H9 (cell line): ENCODE results near the gene KIZ. TPM values are rescaled to one million over a fixed set of nuclear protein-coding genes. Genes with fewer than 3 reads are reported as not detected.

Source experiments
- DNase-seq: peaks from one replicate; pipeline ENCODE4 v3.0.0-alpha.2; 2017
- H2AFZ ChIP-seq: one replicate; pipeline ENCODE4 v1.6.1; 2013; ENCODE audit warnings: mild to moderate bottlenecking, low read length, control low read depth, moderate library complexity
- H2AK5ac ChIP-seq: 2 replicates; pipeline ENCODE4 v1.6.1; 2013; ENCODE audit warnings: low read length, control low read depth, mixed read lengths; ENCODE audit not compliant: insufficient read length
- H2BK120ac ChIP-seq: one replicate; pipeline ENCODE4 v1.6.1; 2013; ENCODE audit warnings: low read depth, mild to moderate bottlenecking, low read length, control low read depth, inconsistent platforms; ENCODE audit not compliant: poor library complexity, severe bottlenecking
- H2BK12ac ChIP-seq: 2 replicates; pipeline ENCODE4 v1.6.1; 2013; ENCODE audit warnings: low read length, control low read depth, mixed read lengths, low read depth; ENCODE audit not compliant: insufficient read length
- H2BK15ac ChIP-seq: 2 replicates; pipeline ENCODE4 v1.6.1; 2013; ENCODE audit warnings: low read depth, low read length, control low read depth
- H2BK20ac ChIP-seq: one replicate; pipeline ENCODE4 v1.6.1; 2013; ENCODE audit warnings: low read depth, mild to moderate bottlenecking, low read length, control low read depth, inconsistent platforms; ENCODE audit not compliant: poor library complexity, severe bottlenecking
- H2BK5ac ChIP-seq: 2 replicates; pipeline ENCODE4 v1.6.1; 2013; ENCODE audit warnings: low read length, control low read depth, mixed read lengths; ENCODE audit not compliant: insufficient read length
- H3K14ac ChIP-seq: 2 replicates; pipeline ENCODE4 v1.6.1; 2013; ENCODE audit warnings: low read length, control low read depth; ENCODE audit not compliant: insufficient read depth
- H3K18ac ChIP-seq: 2 replicates; pipeline ENCODE4 v1.6.1; 2013; ENCODE audit warnings: low read depth, mild to moderate bottlenecking, mixed read lengths, low read length, control low read depth; ENCODE audit not compliant: insufficient read length
- H3K23ac ChIP-seq: 2 replicates; pipeline ENCODE4 v1.6.1; 2013; ENCODE audit warnings: low read length, control low read depth, mixed read lengths, low read depth; ENCODE audit not compliant: insufficient read length
- H3K23me2 ChIP-seq: 2 replicates; pipeline ENCODE4 v1.6.1; 2013; ENCODE audit warnings: low read depth, mild to moderate bottlenecking, mixed read lengths, low read length, control low read depth; ENCODE audit not compliant: insufficient read length, poor library complexity, severe bottlenecking
- H3K27ac ChIP-seq: 2 replicates; pipeline ENCODE4 v1.5.1; 2013; ENCODE audit warnings: low read length, control low read depth, mixed read lengths, low read depth; ENCODE audit not compliant: insufficient read length
- H3K27me3 ChIP-seq: 2 replicates; pipeline ENCODE4 v1.6.1; 2013; ENCODE audit warnings: low read length, control low read depth, inconsistent platforms; ENCODE audit not compliant: insufficient read depth
- H3K4ac ChIP-seq: 2 replicates; pipeline ENCODE4 v1.6.1; 2013; ENCODE audit warnings: low read depth, mild to moderate bottlenecking, control low read depth, inconsistent platforms, low read length, moderate library complexity
- H3K4me1 ChIP-seq: 2 replicates; pipeline ENCODE4 v1.6.1; 2013; ENCODE audit warnings: low read length, control low read depth, inconsistent platforms; ENCODE audit not compliant: insufficient read depth
- H3K4me2 ChIP-seq: 2 replicates; pipeline ENCODE4 v1.6.1; 2013; ENCODE audit warnings: low read length, control low read depth, mixed read lengths; ENCODE audit not compliant: insufficient read length, insufficient read depth
- H3K56ac ChIP-seq: 2 replicates; pipeline ENCODE4 v1.6.1; 2013; ENCODE audit warnings: low read depth, mild to moderate bottlenecking, mixed read lengths, low read length, control low read depth; ENCODE audit not compliant: insufficient read length
- H3K79me1 ChIP-seq: 2 replicates; pipeline ENCODE4 v1.6.1; 2013; ENCODE audit warnings: low read depth, mild to moderate bottlenecking, moderate library complexity, low read length, control low read depth, inconsistent platforms; ENCODE audit not compliant: insufficient read depth, poor library complexity, severe bottlenecking
- H3K79me2 ChIP-seq: 2 replicates; pipeline ENCODE4 v1.6.1; 2013; ENCODE audit warnings: low read length, control low read depth, inconsistent platforms; ENCODE audit not compliant: insufficient read depth
- H3K9ac ChIP-seq: 2 replicates; pipeline ENCODE4 v1.6.1; 2013; ENCODE audit warnings: low read length, control low read depth, mixed read lengths; ENCODE audit not compliant: insufficient read length; ENCODE audit errors: extremely low read depth
- H3K9me3 ChIP-seq: one replicate; pipeline ENCODE4 v1.6.1; 2013; ENCODE audit warnings: low read depth, low read length, inconsistent platforms; ENCODE audit not compliant: control insufficient read depth
- H3T11ph ChIP-seq: one replicate; pipeline ENCODE4 v1.6.1; 2013; ENCODE audit warnings: mild to moderate bottlenecking, low read length, control low read depth, inconsistent platforms
- H4K20me1 ChIP-seq: one replicate; pipeline ENCODE4 v1.6.1; 2013; ENCODE audit not compliant: control insufficient read depth, insufficient read length, insufficient read depth
- H4K5ac ChIP-seq: 2 replicates; pipeline ENCODE4 v1.6.1; 2013; ENCODE audit warnings: low read depth, mild to moderate bottlenecking, mixed read lengths, low read length, control low read depth; ENCODE audit not compliant: insufficient read length
- H4K8ac ChIP-seq: replicated peaks from 2 replicates; pipeline ENCODE4 v1.6.1; 2013; ENCODE audit warnings: low read length, control low read depth, mixed read lengths, low read depth; ENCODE audit not compliant: insufficient read length
- H4K91ac ChIP-seq: 2 replicates; pipeline ENCODE4 v1.6.1; 2013; ENCODE audit warnings: low read depth, mild to moderate bottlenecking, moderate library complexity, mixed read lengths, low read length, control low read depth; ENCODE audit not compliant: insufficient read length
- H3K27ac Mint-ChIP-seq, 3 experiments: 2 replicates in 2 of 3; 3 replicates in 1 of 3; pipeline ENCODE4 v1.8.0; 2020 to 2021; ENCODE audit warnings: mixed read lengths in 3 of 3, mild to moderate bottlenecking in 1 of 3, moderate library complexity in 1 of 3
- H3K27me3 Mint-ChIP-seq: 2 replicates; pipeline ENCODE4 v1.8.0; 2021; ENCODE audit warnings: low read depth, mild to moderate bottlenecking, moderate library complexity, mixed read lengths
- H3K36me3 Mint-ChIP-seq, 3 experiments: 2 replicates in 2 of 3; 3 replicates in 1 of 3; pipeline ENCODE4 v1.8.0; 2020 to 2021; ENCODE audit warnings: low read depth in 3 of 3, mixed read lengths in 3 of 3; ENCODE audit not compliant: insufficient read depth in 1 of 3
- H3K4me1 Mint-ChIP-seq, 2 experiments: 2 replicates each; pipeline ENCODE4 v1.8.0; 2020; ENCODE audit warnings: mixed read lengths in 2 of 2
- H3K4me3 Mint-ChIP-seq, 2 experiments: 2 replicates in 1 of 2; 3 replicates in 1 of 2; pipeline ENCODE4 v1.8.0; 2020 to 2021; ENCODE audit warnings: mild to moderate bottlenecking in 2 of 2, mixed read lengths in 2 of 2, moderate library complexity in 1 of 2
- H3K9me3 Mint-ChIP-seq, 2 experiments: 2 replicates in 1 of 2; 3 replicates in 1 of 2; pipeline ENCODE4 v1.8.0; 2020; ENCODE audit warnings: mild to moderate bottlenecking in 2 of 2, mixed read lengths in 2 of 2, moderate library complexity in 1 of 2
- WGBS: extraction: QIAGEN DNeasy Blood & Tissue Kit; methylation state at CpG from one replicate; pipeline ENCODE4 v1.1.7; 2013; ENCODE audit warnings: missing lambda C conversion rate, low lambda C conversion rate, mixed read lengths; ENCODE audit not compliant: insufficient read length; ENCODE audit errors: extremely low coverage; 5-methylcytosine and 5-hydroxymethylcytosine counted together
- total RNA-seq: library from RNA; stranded (reverse); gene quantifications from 2 replicates; pipeline ENCODE4 v1.2.1, GENCODE V29; 2021
- TF ChIP-seq, protein P1 (sequence below): fragments of 200-600 bp; sonication (generic); conservative IDR thresholded peaks from 3 replicates; pipeline ENCODE4 v1.8.0; 2021; ENCODE audit warnings: antibody characterized with exemption, mild to moderate bottlenecking

The KIZ gene
- total RNA-seq, 1 experiment from 2014 or later, result 29.3 TPM

DNA sequence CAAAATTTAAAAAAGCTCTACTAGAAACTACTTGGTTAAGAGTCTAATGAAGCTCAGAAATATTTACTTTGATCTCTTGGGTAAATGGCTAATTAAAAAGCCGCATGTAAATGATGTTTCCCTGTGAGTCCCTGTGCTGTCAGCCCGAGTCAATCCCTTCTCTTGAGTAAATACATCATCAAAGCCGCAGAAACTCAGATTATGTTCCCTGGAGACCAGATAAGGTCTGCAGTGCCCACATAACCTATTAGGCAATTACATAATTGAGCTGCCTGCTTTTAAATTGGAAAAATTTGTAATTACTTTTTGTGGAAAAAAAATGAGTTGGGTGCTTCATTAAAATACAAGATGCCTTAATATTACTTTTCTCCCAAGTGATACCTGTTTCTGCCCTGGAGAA, 83.1 kb downstream of the KIZ start:
- peaks cover 10 to 15% (median 14%) of the 10 kb centered on the region in 3 experiments; a peak in 6 of 7 replicates for H3K36me3 Mint-ChIP-seq
- Histone ChIP-seq H3K4me2 (no peak overlapping the region), H3K79me2 (no peaks in the 10 kb centered on the region), H3K9me3 (no peaks in the 10 kb centered on the region), H3K79me1 (no peaks in the 10 kb centered on the region), H3K56ac (no peak overlapping the region), H3K23ac (no peak overlapping the region), H3K23me2 (no peaks in the 10 kb centered on the region), H2BK12ac (no peak overlapping the region), H2BK5ac (no peak overlapping the region), H2BK20ac (no peak overlapping the region), H3K27ac (no peak overlapping the region), H4K8ac (no peak overlapping the region), H4K5ac (no peak overlapping the region), H4K20me1 (no peaks in the 10 kb centered on the region), H2BK120ac (no peak overlapping the region), H4K91ac (no peak overlapping the region), H2AFZ (no peak overlapping the region), H3K18ac (no peak overlapping the region), H3K27me3 (no peaks in the 10 kb centered on the region), H2BK15ac (no peak overlapping the region), H2AK5ac (no peak overlapping the region), H3K4ac (no peak overlapping the region), H3T11ph (no peak overlapping the region), H3K9ac (no peak overlapping the region), H3K4me1 (peaks cover 7% of the 10 kb centered on the region; the same call in 1 of the 2 replicates), H3K14ac (no peak overlapping the region)
- no peak overlapping the region for H3K4me3 Mint-ChIP-seq
- no peaks in the 10 kb centered on the region; the same call in 1 of the 2 replicates for H3K27me3 Mint-ChIP-seq
- no peak for DNase-seq
- peaks cover 28 to 35% of the 10 kb centered on the region in 2 experiments for H3K4me1 Mint-ChIP-seq
- no peaks in the 10 kb centered on the region for H3K9me3 Mint-ChIP-seq
- no peak overlapping the region for H3K27ac Mint-ChIP-seq
- TF ChIP-seq, protein P1, sequence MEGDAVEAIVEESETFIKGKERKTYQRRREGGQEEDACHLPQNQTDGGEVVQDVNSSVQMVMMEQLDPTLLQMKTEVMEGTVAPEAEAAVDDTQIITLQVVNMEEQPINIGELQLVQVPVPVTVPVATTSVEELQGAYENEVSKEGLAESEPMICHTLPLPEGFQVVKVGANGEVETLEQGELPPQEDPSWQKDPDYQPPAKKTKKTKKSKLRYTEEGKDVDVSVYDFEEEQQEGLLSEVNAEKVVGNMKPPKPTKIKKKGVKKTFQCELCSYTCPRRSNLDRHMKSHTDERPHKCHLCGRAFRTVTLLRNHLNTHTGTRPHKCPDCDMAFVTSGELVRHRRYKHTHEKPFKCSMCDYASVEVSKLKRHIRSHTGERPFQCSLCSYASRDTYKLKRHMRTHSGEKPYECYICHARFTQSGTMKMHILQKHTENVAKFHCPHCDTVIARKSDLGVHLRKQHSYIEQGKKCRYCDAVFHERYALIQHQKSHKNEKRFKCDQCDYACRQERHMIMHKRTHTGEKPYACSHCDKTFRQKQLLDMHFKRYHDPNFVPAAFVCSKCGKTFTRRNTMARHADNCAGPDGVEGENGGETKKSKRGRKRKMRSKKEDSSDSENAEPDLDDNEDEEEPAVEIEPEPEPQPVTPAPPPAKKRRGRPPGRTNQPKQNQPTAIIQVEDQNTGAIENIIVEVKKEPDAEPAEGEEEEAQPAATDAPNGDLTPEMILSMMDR, result no peak
- no CpG with 5 or more reads among the region's 3 CpGs for WGBS
